ENCODE data around the gene TMEM132A. TPM values are rescaled to one million over a fixed set of nuclear protein-coding genes. Genes with fewer than 3 reads are reported as not detected.

TMEM132A gene
- total and polyA plus RNA-seq, 2 of the 13 experiments (the other 11 are each of a cell fraction or from before 2014, with no cell fraction given) = 11.1 to 32.9 TPM

DNA sequence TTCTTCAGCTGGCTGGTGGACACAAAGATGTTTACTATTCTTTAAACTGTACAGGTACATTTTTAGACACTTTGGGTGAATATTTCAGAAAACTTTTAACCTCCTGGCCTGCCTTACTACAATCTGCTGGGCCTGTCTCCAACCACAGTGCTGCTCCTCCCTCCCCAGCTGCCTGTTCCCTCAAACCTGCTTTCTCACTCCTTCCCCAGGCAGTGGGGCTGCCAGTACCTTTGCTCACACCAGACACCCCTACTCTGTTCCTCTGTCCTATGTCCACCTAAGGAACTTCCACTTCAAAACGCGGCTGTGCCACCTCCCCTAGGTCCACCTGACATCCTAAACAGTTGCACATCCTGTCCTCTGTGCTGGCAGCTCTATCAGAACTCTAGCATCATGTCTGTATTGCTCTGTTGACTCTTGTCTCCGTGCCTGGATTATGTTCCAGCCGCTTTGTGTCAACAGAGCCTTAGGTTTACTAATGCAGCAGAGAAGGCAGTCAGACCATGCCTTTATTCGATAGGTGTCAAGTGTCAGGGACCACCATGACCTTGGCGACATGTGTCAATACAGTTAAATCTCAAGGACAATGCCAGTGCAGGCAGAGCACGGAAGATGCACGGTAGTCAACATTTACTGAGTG is 43.5 kb upstream of the TMEM132A start (continued):
- TF ChIP-seq, protein P1, sequence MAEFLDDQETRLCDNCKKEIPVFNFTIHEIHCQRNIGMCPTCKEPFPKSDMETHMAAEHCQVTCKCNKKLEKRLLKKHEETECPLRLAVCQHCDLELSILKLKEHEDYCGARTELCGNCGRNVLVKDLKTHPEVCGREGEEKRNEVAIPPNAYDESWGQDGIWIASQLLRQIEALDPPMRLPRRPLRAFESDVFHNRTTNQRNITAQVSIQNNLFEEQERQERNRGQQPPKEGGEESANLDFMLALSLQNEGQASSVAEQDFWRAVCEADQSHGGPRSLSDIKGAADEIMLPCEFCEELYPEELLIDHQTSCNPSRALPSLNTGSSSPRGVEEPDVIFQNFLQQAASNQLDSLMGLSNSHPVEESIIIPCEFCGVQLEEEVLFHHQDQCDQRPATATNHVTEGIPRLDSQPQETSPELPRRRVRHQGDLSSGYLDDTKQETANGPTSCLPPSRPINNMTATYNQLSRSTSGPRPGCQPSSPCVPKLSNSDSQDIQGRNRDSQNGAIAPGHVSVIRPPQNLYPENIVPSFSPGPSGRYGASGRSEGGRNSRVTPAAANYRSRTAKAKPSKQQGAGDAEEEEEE (CRISPR knock-in tag; IDR thresholded peaks at IDR 0.05; ENCODE audit: borderline replicate concordance) = no peak
- TF ChIP-seq ZNF841 (CRISPR knock-in tag; IDR thresholded peaks at IDR 0.05; ENCODE audit: borderline replicate concordance) = no peak
- no peak for TF ChIP-seq SNAI1 (CRISPR knock-in tag; IDR thresholded peaks at IDR 0.05; ENCODE audit: borderline replicate concordance)
- TF ChIP-seq ZNF713 (CRISPR knock-in tag; IDR thresholded peaks at IDR 0.05) = 0 out of 2 replicates have a peak, but pooled peaks have one; percentile 29
- TF ChIP-seq, protein P2, sequence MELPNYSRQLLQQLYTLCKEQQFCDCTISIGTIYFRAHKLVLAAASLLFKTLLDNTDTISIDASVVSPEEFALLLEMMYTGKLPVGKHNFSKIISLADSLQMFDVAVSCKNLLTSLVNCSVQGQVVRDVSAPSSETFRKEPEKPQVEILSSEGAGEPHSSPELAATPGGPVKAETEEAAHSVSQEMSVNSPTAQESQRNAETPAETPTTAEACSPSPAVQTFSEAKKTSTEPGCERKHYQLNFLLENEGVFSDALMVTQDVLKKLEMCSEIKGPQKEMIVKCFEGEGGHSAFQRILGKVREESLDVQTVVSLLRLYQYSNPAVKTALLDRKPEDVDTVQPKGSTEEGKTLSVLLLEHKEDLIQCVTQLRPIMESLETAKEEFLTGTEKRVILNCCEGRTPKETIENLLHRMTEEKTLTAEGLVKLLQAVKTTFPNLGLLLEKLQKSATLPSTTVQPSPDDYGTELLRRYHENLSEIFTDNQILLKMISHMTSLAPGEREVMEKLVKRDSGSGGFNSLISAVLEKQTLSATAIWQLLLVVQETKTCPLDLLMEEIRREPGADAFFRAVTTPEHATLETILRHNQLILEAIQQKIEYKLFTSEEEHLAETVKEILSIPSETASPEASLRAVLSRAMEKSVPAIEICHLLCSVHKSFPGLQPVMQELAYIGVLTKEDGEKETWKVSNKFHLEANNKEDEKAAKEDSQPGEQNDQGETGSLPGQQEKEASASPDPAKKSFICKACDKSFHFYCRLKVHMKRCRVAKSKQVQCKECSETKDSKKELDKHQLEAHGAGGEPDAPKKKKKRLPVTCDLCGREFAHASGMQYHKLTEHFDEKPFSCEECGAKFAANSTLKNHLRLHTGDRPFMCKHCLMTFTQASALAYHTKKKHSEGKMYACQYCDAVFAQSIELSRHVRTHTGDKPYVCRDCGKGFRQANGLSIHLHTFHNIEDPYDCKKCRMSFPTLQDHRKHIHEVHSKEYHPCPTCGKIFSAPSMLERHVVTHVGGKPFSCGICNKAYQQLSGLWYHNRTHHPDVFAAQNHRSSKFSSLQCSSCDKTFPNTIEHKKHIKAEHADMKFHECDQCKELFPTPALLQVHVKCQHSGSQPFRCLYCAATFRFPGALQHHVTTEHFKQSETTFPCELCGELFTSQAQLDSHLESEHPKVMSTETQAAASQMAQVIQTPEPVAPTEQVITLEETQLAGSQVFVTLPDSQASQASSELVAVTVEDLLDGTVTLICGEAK (IDR thresholded peaks at IDR 0.05) = no peak
- TF ChIP-seq, protein P2 (CRISPR knock-in tag; IDR thresholded peaks at IDR 0.05) = peak; percentile 80; the same call in 1 of the 2 replicates
- TF ChIP-seq, protein P3, sequence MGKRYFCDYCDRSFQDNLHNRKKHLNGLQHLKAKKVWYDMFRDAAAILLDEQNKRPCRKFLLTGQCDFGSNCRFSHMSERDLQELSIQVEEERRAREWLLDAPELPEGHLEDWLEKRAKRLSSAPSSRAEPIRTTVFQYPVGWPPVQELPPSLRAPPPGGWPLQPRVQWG (CRISPR knock-in tag; IDR thresholded peaks at IDR 0.05; ENCODE audit: borderline replicate concordance, low read depth) = no peak
- TF ChIP-seq, protein P4, sequence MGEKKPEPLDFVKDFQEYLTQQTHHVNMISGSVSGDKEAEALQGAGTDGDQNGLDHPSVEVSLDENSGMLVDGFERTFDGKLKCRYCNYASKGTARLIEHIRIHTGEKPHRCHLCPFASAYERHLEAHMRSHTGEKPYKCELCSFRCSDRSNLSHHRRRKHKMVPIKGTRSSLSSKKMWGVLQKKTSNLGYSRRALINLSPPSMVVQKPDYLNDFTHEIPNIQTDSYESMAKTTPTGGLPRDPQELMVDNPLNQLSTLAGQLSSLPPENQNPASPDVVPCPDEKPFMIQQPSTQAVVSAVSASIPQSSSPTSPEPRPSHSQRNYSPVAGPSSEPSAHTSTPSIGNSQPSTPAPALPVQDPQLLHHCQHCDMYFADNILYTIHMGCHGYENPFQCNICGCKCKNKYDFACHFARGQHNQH (CRISPR knock-in tag; IDR thresholded peaks at IDR 0.05) = peak; percentile 98
- peak; percentile 87; the same call in 1 of the 2 replicates for TF ChIP-seq ZNF619 (CRISPR knock-in tag; IDR thresholded peaks at IDR 0.05)
- 0 out of 2 replicates have a peak, but pooled peaks have one; percentile 55 for TF ChIP-seq ZNF124 (CRISPR knock-in tag; IDR thresholded peaks at IDR 0.05)
- 0 out of 2 replicates have a peak, but pooled peaks have one; percentile 61 for TF ChIP-seq MXD4 (CRISPR knock-in tag; IDR thresholded peaks at IDR 0.05)
- TF ChIP-seq, protein P5, sequence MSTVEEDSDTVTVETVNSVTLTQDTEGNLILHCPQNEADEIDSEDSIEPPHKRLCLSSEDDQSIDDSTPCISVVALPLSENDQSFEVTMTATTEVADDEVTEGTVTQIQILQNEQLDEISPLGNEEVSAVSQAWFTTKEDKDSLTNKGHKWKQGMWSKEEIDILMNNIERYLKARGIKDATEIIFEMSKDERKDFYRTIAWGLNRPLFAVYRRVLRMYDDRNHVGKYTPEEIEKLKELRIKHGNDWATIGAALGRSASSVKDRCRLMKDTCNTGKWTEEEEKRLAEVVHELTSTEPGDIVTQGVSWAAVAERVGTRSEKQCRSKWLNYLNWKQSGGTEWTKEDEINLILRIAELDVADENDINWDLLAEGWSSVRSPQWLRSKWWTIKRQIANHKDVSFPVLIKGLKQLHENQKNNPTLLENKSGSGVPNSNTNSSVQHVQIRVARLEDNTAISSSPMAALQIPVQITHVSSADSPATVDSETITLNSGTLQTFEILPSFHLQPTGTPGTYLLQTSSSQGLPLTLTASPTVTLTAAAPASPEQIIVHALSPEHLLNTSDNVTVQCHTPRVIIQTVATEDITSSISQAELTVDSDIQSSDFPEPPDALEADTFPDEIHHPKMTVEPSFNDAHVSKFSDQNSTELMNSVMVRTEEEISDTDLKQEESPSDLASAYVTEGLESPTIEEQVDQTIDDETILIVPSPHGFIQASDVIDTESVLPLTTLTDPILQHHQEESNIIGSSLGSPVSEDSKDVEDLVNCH (CRISPR knock-in tag; IDR thresholded peaks at IDR 0.05) = no peak
- no peak for TF ChIP-seq KLF12 (CRISPR knock-in tag; IDR thresholded peaks at IDR 0.05; ENCODE audit: borderline replicate concordance)
- 0 out of 2 replicates have a peak, but pooled peaks have one; percentile 49 for TF ChIP-seq KLF6 (CRISPR knock-in tag; IDR thresholded peaks at IDR 0.05)
